ENCODE results near the gene CRYBG1. TPM values are rescaled to one million over a fixed set of nuclear protein-coding genes. Genes with fewer than 3 reads are reported as not detected.

Gene CRYBG1
- total and polyA plus RNA-seq, 2 donors (not counting 3 experiments of a cell fraction or from before 2014, with no cell fraction given), result 4.1 to 30.1 TPM

- intact Hi-C loops (cut with micrococcal nuclease), result loop anchor here (1.0 to 2.0 kb wide), 2 partner anchors 15 to 221 kb away; no protein-coding TSS in a partner anchor
- H3K4me3 ChIP-seq (replicated peaks in 1 of 3; ENCODE audit: insufficient read depth in 1 of 3, low read depth in 1 of 3, low read length in 3 of 3), result peak within 1 kb of the TSS; percentile 81 to 93 (median 84)
- ChIA-PET POLR2A (interaction anchor here (1.0 to 1.2 kb wide), 2 partner anchors 14 to 187 kb away, joined by 3 to 4 read pairs; no protein-coding TSS in a partner anchor), CTCF (interaction anchor here (0.8 to 5.3 kb wide), 8 partner anchors 10 to 894 kb away, joined by 3 to 31 read pairs (median 5); no protein-coding TSS in a partner anchor)
- no peaks in the 10 kb centered on the region for H3K9me1 ChIP-seq (replicated peaks; ENCODE audit: control insufficient read depth, extremely low read depth, insufficient read depth, low read length)
- peaks cover 2 to 13% of the 10 kb centered on the region in 2 experiments for H3K27me3 ChIP-seq (ENCODE audit: control insufficient read depth in 2 of 2, insufficient read depth in 2 of 2, low read length in 2 of 2)
- peak within 1 kb of the TSS; percentile 92 for H2AFZ ChIP-seq (ENCODE audit: low read depth, low read length)
- no peaks in the 10 kb centered on the region for H3K9me3 ChIP-seq (replicated peaks; ENCODE audit: control insufficient read depth, insufficient read depth, low read length)
- TF ChIP-seq EZH2 (IDR thresholded peaks at IDR 0.05; ENCODE audit: borderline replicate concordance, low read depth, low read length, severe bottlenecking) (no peak), GATA2 (IDR thresholded peaks at IDR 0.05; ENCODE audit: insufficient read depth, insufficient read length, low read depth, low read length) (no peak), FOS (IDR thresholded peaks at IDR 0.05; ENCODE audit: borderline replicate concordance, insufficient read depth, low read length) (peak; percentile 61), MAX (IDR thresholded peaks at IDR 0.05; ENCODE audit: insufficient read depth, insufficient read length) (peak; percentile 98), JUN (IDR thresholded peaks at IDR 0.05; ENCODE audit: borderline replicate concordance, insufficient read depth, insufficient read length, low read depth) (peak; percentile 81), POLR2A (IDR thresholded peaks at IDR 0.05; ENCODE audit: low read depth, low read length) (peak; percentile 79), MYC (IDR thresholded peaks at IDR 0.05; ENCODE audit: low read depth, low read length) (peak; percentile 66), POLR2AphosphoS5 (IDR thresholded peaks at IDR 0.05; ENCODE audit: insufficient read depth, low read depth, low read length) (peak; percentile 88)
- TF ChIP-seq, protein P1, sequence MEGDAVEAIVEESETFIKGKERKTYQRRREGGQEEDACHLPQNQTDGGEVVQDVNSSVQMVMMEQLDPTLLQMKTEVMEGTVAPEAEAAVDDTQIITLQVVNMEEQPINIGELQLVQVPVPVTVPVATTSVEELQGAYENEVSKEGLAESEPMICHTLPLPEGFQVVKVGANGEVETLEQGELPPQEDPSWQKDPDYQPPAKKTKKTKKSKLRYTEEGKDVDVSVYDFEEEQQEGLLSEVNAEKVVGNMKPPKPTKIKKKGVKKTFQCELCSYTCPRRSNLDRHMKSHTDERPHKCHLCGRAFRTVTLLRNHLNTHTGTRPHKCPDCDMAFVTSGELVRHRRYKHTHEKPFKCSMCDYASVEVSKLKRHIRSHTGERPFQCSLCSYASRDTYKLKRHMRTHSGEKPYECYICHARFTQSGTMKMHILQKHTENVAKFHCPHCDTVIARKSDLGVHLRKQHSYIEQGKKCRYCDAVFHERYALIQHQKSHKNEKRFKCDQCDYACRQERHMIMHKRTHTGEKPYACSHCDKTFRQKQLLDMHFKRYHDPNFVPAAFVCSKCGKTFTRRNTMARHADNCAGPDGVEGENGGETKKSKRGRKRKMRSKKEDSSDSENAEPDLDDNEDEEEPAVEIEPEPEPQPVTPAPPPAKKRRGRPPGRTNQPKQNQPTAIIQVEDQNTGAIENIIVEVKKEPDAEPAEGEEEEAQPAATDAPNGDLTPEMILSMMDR (IDR thresholded peaks at IDR 0.05; ENCODE audit: extremely low read depth in 1 of 2, insufficient read depth in 1 of 2, low read depth in 1 of 2, low read length in 2 of 2), result no peak
- FAIRE-seq (peak; percentile 99), DNase-seq (ENCODE audit: low read depth, low spot score) (peak; percentile 99)
- TSS peak; percentile 100 for BruUV-seq (replicated peaks)
- peak within 1 kb of the TSS; percentile 86 for H3K4me2 ChIP-seq (ENCODE audit: insufficient read depth, low read length)
- peaks cover 46% of the 10 kb centered on the region for H3K79me2 ChIP-seq (ENCODE audit: control insufficient read depth, insufficient read depth, low read length)
- H3K4me1 ChIP-seq (ENCODE audit: control insufficient read depth, extremely low read depth, insufficient read depth, low read length), result peaks cover 6% of the 10 kb centered on the region
- H3K36me3 ChIP-seq (ENCODE audit: control insufficient read depth in 2 of 2, extremely low read depth in 1 of 2, insufficient read depth in 2 of 2, low read length in 2 of 2), result no peaks in the 10 kb centered on the region
- no peaks in the 10 kb centered on the region for H4K20me1 ChIP-seq (replicated peaks; ENCODE audit: control insufficient read depth, extremely low read depth, insufficient read depth, low read length)
- peak within 1 kb of the TSS; percentile 88 for H3K9ac ChIP-seq (replicated peaks; ENCODE audit: extremely low read depth, insufficient read depth, low read length)
- peak within 1 kb of the TSS; percentile 77 for H3K27ac ChIP-seq (ENCODE audit: insufficient read depth, low read depth, low read length)
- dilution Hi-C loops (cut with MboI; ENCODE audit: extremely low pct_ligation_motif_present, low sequenced_read_pairs), result no loop called here
Observed at GRCh38 chr6:106325336-106326178, 35.0 kb upstream of the CRYBG1 start, which contains the start of gene ATG5. ATG5 (minus strand) TSS chr6:106325760; CDS start chr6:106316208, 9,552 bp downstream.
